NCI-H1694 treated with DMSO at 0.1 percent for 48 hours (cell line): ENCODE data around the gene NRF1.

ENCODE experiments used
- DNase-seq: peaks from one replicate; lab custom pipeline; 2025; lab: John Stamatoyannopoulos, UW

NRF1 gene

DNA sequence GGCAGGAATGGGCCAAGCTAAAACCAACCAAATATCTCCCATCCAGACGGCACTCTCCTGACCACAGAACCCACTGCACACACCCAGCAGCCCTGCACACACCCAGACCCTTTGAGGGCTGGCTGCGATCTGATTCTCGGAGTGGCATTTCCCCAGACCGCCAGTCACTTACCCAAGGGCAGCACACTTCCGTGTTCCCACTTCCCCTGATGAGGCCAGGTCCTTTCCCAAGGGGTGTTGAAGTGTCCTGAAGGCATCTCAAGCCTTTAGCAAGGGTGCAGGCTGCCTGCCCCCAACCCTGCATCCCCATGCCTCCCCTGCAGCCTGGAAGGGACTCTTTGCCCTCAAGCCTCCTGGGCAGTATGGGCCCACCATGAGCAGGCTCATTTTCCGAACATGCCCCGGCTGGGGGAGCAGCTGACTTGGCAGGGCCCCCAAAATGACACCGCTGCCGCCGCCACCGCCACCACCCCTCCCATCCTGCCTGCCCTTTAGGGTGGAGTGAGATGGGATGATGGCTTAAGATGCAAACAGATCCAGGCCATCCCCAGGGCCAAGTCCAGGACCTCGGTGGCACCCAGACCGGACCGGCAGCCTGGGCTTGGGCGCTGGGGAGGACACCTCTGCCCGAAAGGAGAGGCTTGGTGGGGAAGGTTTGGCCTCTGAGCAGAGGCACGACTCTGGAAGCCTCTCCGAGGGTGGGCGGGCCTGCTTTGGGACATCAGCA lies 159.8 kb downstream of the NRF1 start:
- DNase-seq: no peak

DNA sequence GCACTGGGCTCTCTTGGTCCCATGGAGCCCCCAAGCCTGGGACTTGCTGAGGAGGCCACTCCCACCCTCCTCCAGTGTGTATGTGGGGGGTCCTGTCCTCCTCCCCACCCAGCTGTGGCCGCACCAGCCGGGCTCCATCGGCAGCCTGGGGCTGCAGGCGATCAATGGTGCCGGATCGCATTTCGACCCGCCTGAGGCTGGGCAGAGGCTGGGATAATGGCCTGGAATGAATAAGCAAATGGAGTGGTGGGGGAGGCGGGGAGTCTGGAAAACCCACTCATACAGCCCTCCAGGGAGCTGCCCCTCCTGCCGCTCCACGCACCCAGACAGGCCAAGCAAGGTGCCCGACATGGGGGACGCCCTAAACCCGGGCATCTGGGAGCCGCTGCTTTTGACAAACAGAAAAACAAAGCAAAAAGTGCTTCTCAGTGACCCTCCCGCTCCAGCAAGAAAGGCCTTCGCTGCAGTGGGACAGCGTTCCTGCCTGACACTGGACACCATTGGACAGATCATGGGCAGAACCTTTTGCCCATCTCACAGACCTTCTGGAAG lies 160.5 kb downstream of the NRF1 start:
- DNase-seq: no peak

DNA sequence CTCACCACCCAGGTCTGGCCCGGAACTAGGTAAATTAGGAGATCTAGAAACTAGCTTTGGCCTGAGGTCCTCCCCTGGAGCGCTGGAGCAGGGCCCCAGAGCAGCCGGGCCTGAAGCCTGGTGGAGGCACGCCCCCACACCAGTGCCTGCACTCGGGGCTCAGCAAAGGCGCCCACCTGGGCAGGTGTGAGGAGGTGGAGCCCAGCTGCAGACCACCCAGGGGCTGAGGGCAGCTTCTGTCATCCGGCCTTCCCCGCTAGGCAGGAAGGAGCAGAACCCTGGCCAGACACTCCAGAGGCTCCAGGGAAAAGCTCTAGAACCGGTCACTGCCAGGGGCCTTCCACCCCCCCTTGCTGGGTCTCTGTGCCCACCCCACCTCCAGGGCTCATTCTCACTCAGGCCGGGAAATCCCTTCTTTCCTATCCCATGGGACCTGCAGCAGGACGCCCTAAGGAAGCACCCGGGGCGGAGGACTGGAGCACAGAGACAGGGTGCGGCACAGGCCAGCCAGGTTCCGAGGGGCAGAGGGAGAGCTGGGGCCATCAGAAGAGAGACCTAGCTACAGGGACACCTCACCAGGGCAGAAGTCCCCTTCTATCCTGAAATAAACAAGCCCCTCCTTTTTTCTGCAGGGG lies 161.2 kb downstream of the NRF1 start:
- DNase-seq: no peak

- DNase-seq: no peak
Observed at GRCh38 chr7:129773328-129773731, 161.8 kb downstream of the NRF1 start.

- no peak for DNase-seq
Observed at GRCh38 chr7:129773871-129774270, 162.4 kb downstream of the NRF1 start.

DNA sequence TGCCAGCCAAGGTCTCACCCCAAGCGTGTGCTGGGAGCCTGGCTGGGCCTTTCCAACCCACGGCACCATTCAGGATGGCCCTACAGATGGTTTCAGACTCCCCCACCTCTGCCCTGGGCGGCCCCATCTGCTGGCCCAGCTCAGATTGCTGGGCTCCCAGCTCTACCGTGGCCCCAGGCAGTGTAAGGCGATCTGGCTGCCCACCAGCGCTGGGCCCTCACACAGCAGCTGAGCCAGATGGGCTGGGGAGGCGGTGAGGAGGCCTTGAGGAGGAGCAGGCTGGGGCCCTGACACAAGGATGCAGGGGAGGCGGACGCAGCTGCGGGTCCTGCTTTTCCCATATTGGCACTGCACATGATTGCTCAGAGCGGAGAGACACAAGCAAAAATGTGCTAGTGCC lies 162.8 kb downstream of the NRF1 start:
- DNase-seq: peak; percentile 58

DNA sequence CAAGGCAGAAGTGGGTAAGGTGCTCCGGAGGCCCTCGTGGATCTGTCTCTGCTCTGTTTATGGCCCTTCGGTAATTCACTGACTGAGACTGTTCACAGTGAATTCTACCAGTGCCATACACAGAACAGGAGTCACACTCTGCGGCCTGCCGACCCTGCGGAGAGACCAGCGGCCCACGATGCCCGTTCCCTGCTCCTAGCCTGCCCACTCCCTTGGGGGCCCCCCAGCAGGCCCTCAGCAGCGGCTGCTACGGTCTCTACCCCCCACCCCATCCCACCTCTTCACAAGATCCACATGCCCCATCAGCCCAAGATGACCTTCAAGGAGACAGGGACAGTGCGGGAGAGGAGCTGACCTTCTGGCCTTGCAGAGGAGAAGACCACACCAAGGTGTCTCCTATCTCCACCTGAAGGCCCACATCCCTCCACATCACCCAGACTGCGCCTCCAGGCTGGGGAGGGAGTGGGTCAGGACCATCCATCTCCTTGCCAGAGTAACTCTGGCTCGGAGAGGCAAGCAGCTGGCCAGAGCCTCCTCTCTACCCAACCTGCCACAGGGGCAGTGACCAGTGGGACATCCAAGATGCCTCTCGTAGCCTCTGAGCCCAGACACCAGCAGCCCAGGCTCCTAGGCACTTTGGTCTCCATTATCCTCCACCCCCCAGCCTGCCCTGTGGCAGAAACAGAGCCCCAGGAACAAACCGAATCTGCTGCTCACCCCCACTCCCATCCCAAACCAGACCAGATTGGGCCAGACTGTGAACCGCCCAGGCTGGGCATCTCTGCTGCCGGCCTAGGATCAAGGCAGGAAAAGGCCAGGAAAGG lies 163.6 kb downstream of the NRF1 start:
- no peak for DNase-seq

- no peak for DNase-seq
Observed at GRCh38 chr7:129775695-129776361, 164.3 kb downstream of the NRF1 start.

DNA sequence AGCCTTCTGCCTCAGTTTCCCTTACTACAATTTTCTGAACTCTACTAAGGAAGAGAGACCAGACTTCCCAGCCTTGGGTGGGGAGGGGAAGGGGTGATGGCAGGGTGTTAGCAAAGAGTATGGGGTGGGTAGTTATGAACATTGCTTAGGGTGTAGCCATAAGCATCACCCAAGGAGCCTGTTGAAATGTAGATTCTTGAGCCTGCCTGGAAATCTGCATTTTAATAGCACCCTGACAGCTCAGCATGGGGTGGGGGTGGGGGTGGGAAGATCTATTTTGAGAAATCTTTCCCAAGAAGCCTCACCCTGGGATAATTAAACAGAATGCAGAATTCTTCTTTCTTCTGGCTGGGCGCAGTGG lies 164.8 kb downstream of the NRF1 start:
- DNase-seq: no peak

DNA sequence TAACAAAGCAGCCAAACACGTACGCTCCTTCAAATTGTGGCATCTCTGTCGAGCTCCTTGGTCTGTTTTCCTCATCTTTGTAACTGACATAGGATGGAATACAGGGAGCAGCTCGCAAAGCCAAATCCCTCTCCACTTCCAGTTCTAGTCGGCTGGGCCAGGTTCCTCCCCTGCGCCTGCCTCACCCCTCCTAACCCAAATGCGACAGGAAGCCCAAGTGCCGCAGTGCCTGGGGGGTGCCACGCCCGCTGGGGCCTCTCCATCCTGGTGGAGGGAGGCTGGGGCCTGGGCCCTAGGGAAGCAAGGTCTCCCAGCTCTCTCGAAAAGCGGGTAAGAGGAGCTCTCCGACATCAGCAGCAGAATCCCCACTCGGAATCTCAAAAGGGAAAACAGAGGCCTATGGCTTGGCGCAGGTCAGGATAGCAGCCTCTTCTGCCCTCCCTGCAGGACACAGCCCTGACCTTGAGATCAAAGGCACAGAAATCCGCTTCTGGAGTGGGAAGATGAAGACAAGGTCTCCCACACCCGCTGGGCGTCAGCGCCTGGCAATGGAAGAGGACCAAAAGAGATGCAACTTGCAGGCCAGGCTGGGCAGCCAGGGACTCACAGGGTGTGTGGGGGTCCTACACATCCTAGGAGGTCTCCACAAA lies 165.8 kb downstream of the NRF1 start:
- no peak for DNase-seq

DNA sequence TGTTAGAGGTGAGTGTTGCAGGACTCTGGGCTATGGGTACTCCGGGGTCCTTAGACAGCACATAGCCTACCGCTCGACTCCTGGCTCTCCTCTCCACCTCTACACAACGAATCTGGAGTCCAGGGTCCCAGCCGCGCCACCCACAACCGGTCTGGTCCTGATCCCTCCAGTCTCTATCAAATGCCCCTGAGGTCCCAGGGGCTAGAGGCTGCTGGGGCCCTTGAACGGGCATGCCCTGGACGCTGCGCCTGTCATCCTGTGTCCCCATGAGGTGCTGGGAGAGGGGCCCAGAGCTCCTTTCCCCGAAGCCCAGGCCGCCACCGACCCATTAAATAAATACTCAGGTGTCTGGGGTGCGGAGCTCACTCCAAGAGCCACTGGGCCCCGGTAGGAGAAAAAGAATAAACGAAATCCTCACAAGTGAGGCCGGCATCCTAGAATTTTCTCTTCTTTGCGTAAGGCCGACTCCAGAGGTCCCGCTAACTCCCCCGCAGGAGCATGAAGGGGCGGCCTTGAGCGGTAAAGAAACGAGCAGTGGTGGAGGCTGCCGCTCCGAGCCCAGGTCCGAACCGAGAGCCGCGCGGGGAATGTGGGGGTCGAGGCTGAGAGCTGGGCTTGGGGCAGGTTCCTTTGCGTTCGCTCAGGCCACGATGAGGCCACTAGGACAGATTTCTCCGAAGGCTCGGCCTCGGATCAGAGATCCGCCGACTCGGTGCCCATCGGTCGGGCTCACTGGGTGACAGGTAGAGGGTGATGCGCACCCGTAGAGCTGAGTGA lies 166.7 kb downstream of the NRF1 start:
- DNase-seq: no peak

DNA sequence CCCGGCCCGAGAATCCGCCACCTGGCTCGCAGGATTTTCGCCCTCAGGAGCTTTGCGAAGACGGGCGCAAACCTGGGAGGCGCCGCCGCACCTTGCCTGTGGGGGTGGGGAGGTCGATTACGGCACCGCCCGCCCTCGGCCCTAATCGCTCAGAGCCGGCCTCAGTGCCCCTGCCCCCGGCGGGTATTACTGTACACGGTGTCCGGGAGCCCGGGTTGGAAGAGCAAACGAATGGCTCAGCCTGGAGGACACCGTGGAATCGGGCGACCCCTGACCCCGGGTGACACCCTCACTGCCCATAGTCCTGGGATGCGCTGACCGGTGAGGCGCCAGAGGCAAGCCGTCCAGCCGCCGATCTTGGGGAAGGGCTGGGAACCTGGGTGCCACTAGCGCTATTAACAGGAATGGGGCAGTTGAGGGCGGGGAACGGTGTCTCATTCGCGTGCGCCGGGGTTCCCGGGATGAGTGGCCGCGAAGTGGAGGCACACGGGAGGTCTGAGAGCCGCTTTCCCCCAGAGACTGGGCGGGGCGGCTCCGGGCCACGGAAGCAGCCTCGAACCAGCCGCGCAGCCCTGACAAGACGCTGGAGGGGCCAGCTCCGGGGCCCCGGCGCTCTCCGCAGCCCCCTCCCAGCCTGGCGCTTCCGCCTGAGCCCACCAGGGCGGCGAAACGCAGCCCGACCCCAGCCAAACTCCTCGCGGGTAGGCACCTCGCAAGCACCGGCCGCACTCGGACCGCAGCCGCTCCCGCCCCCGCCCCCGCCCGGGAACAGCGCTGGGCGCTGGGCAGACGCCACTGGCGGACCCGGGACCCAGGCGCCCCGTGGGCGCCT lies 167.5 kb downstream of the NRF1 start:
- no peak for DNase-seq

GRCh38 chr7:129779602-129780256 lies 168.2 kb downstream of the NRF1 start:
- DNase-seq: no peak

DNA sequence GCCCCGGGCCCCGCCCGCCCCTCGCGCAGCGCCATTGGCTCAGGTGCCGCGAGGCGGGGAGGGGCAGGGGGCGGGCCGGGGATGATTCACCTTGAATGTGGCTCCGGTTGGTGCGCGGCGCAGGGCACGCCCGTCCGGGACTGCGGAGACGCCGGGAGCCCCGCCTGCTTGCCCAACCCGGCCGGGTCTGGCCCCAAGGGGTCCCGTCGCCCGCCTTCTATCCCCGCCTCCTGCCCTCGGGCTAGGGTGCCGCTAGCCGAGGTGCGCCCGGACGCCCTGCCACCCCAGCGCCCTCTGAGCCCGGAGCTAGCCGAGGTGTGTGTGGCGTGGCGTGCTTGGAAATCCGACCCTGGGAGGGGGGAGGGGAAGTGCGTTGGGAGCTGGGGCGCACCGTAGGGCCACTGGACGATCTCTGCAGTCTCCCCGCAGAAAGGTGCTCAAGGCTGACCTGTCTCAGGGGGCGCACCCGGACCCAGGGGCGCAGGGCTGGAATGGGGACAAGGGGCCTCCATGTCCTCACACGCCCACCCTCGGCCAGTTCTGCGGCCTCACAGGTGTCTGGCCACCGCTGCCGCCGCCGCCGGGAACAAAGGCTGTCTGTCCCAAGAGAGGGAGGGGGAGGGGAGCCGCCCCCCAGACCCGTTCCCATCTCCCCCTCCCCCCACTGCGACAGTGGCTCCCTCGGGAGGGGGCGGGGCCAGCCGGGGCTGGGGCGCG lies 168.9 kb downstream of the NRF1 start:
- DNase-seq: peak; percentile 73

DNA sequence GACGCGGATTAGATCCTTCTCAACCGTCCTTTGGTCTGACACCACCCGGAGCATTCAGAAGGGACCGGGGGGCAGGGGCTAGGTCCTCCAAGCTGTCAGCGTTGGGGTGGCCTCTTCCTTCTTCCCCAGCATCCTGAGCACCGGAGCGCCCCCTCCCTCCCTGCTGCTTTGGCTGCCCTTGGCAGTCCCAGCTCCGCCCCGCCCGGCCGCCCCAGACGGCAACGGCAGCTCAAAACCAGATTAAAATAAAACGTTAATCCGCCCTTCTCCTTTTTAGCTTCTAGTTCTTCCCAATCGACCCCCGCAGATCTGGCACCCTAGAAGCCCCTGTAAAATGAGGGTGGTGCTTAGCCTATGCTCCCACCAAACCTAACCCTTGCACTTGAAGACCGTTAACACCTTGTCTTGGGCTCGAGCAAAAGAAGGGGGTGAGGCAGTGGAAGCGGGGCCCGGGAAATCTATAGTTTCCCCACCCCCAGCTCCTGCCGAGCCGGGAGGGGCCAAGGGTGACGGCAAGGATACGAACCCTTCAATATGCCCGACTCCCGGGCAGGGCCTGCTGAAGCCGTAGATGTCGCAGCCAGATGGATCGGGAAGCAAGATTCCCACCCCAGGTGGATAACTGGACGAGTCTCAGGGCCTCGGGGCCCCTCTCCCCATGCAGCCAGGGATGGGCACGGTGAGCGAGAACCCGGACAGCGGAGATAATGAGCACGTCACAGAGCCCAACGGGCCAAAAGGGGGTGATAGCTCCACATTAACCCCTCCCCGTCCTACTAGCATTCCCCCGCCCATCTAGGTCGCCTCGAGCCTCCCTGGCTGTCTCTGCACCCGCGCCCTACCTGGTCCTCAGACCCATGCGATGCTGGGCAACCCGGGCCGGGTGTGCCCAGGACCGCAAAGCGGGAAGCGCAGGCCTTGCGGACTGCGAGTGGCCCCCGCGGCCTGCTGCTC lies 169.7 kb downstream of the NRF1 start:
- no peak for DNase-seq

DNA sequence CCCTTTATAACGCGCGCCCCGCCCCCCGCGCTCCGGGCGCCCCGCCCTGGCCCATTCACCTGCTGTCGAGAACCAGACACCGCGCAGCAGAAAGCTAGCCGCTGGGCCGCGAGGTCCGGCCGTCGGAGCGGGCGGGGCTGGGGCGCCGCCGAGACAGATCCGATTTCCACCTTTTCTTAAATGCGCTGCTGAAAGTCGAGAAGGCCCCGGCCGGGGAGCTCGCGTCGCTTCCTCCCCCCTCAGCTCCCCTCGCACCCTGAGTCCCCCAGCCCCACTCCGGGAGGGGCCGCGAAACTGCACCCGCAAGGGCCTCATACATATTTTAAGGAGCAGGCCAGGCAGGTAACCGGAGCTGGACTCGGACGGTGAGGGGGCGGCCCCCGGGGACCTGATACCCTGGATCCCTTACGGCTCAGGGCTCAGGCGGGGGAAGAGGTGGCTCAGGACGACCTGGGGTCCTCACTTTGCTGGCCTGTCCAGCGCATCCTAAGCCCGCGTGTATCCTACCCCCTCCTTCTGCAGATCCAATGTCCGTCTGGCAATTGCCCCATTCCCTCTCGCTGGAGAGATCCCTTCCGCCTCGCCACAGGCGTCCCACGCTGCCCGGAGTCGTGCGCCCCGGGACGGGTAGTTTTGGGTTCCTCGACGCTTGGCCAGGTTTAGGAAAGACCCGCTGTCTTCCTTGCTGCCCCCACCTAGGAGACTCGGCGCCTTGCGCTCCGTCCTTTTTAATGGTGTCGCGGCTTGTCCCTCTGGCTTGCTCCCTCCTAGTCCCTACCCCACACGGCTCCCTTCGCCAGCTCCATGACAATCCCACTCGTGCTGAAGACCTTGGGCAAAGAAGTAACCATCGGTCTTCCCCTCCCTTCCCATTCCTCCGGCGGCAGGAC lies 170.7 kb downstream of the NRF1 start:
- no peak for DNase-seq
